Tibial nerve (tissue), 4 donors: ENCODE results near the gene GMDS.

Source experiments
- CTCF ChIP-seq, 5 experiments: fragments of 200-600 bp in 3 of 5; fragments of 450-650 bp in 2 of 5; sonication (generic) in 3 of 5; IDR thresholded peaks; one replicate each; pipeline ENCODE4 v1.5.1; 2016 to 2019; ENCODE audit warnings: antibody characterized with exemption in 5 of 5, mild to moderate bottlenecking in 3 of 5, moderate library complexity in 2 of 5
- EP300 ChIP-seq, 2 donors: sonication (generic); formaldehyde crosslinking; IDR thresholded peaks; one replicate each; pipeline ENCODE4 v1.6.1; 2017; ENCODE audit warnings: antibody characterized with exemption in 2 of 2, mild to moderate bottlenecking in 1 of 2

GRCh38 chr6:1940381-1940780, 305.0 kb downstream of the GMDS start:
- no peak for TF ChIP-seq EP300 (IDR thresholded peaks at IDR 0.05)
- TF ChIP-seq CTCF (IDR thresholded peaks at IDR 0.05): no peak
